Coronary artery (tissue), 2 donors: ENCODE results near the gene TTC34.
"Not testable (repeated sequence)": the region's sequence is repeated elsewhere in the genome, so short reads cannot be mapped to it uniquely, and the experiment has no call there.

Experiments used
- DNase-seq: peaks from one replicate; pipeline ENCODE4 v3.0.0-alpha.2; 2017; ENCODE audit warnings: low spot score
- H3K27ac ChIP-seq, 2 donors: fragments of 200-600 bp; sonication (generic); one replicate each; pipeline ENCODE4 v1.5.1; 2016 to 2019
- H3K4me3 ChIP-seq: fragments of 200-600 bp; sonication (generic); 2 replicates; pipeline ENCODE4 v1.5.1; 2016; ENCODE audit warnings: mild to moderate bottlenecking, moderate library complexity
- TF ChIP-seq, protein P1 (sequence below): fragments of 200-600 bp; sonication (generic); IDR thresholded peaks from one replicate; pipeline ENCODE4 v1.5.1; 2019; ENCODE audit warnings: antibody characterized with exemption

Gene TTC34

DNA sequence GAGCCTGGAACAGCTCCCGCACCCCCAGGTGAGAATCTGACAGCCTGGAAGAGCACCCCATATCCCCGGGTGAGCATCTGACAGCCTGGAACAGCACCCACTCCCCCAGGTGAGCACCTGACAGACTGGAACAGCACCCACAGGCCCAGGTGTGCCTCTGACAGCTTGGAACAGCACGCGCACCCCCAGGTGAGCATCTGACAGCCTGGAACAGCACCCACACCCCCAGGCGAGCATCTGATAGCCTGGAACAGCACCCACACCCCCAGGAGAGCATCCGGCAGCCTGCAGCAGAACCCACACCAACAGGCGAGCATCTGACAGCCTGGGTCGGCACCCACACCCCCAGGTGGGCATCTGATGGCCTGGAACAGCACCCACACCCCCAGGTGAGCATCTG is 141.7 kb downstream of the TTC34 start:
- H3K4me3 ChIP-seq, H3K27ac ChIP-seq, DNase-seq: not testable (repeated sequence)

DNA sequence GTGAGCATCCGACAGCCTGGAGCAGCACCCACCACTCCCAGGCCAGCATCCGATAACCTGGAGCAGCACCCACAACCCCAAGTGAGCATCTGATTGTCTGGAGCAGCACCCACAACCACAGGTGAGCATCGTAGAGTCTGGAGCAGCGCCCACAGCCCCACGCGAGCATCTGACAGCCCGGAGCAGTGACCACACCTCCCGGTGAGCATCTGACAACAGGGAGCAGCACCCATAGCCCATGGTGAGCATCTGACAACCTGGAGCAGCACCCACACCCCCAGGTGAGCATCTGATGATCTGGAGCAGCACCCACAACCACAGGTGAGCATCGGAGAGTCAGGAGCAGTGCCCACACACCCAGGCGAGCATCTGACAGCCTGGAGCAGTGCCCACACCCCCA is 143.6 kb downstream of the TTC34 start:
- DNase-seq, H3K4me3 ChIP-seq, H3K27ac ChIP-seq: not testable (repeated sequence)

- not testable (repeated sequence) for DNase-seq, H3K4me3 ChIP-seq, H3K27ac ChIP-seq
These were observed 144.4 kb downstream of the TTC34 start for GRCh38 chr1:2657124-2657523.

GRCh38 chr1:2655598-2656434 is 145.7 kb downstream of the TTC34 start:
- DNase-seq, H3K27ac ChIP-seq, H3K4me3 ChIP-seq: not testable (repeated sequence)

DNA sequence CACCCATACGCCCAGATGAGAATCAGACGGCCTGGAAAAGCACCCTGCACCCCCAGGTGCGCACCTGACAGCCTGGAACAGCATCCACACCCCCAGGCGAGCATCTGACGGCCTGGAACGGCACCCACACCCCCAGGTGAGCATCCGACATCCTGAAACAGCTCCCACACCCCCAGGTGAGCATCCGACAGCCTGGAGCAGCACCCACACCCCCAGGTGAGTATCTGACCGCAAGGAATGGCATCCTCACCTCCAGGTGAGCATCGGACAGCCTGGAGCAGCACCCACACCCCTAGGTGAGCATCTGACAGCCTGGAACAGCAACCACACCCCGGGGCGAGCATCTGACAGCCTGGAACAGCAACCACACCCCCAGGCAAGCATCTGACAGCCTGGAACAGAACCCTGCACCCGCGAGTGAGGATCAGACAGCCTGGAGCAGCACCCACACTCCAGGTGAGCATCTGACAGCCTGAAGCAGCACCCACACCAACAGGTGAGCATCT is 147.0 kb downstream of the TTC34 start:
- not testable (repeated sequence) for H3K4me3 ChIP-seq, DNase-seq, H3K27ac ChIP-seq

- not testable (repeated sequence) for DNase-seq, H3K4me3 ChIP-seq, H3K27ac ChIP-seq
These were observed 147.6 kb downstream of the TTC34 start for GRCh38 chr1:2653741-2654442.

DNA sequence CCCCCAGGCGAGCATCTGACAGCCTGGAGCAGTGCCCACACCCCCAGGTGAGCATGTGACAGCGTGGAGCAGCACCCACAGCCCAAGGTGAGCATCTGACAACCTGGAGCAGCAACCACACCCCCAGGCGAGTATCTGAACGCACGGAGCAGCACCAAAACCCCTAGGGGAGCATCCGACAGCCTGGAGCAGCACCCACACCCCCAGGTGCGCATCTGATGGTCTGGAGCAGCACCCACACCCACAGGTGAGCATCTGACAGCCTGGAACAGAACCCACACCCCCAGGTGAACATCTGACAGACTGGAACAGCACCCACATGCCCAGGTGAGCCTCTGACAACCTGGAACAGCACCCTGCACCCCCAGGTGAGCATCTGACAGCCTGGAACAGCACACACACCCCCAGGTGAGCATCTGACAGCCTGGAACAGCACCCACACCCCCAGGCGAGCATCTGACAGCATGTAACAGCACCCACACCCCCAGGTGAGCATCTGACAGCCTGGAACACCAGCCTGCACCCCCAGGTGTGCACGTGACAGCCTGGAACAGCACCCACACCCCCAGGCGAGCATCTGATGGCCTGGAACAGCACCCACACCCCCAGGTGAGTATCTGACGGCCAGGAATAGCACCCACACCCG is 148.4 kb downstream of the TTC34 start:
- not testable (repeated sequence) for H3K4me3 ChIP-seq, H3K27ac ChIP-seq, DNase-seq

DNA sequence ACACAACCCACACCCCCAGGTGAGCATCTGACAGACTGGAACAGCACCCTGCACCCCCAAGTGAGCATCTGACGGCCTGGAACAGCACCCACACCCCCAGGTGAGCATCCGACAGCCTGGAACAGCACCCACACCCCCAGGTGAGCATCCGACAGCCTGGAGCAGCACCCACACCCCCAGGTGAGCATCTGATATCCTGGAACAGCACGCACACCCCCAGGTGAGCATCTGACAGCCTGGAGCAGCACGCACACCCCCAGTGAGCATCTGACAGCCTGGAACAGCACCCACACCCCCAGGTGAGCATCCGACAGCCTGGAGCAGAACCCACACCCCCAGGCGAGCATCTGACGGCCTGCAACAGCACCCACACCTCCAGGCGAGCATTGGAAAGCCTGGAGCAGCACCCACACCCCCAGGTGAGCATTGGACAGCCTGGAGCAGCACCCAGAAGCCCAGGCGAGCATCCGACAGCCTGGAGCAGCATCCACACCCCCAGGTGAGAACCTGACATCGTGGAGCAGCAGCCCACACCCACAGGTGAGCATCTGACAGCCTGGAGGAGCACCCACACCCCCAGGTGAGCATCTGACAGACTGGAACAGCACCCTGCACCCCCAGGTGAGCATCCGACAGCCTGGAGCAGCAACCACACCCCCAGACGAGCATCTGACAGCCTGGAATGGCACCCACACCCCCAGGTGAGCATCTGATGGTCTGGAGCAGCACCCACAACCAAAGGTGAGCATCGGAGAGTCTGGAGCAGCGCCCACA is 149.2 kb downstream of the TTC34 start:
- not testable (repeated sequence) for H3K27ac ChIP-seq, H3K4me3 ChIP-seq, DNase-seq

- TF ChIP-seq, protein P1, sequence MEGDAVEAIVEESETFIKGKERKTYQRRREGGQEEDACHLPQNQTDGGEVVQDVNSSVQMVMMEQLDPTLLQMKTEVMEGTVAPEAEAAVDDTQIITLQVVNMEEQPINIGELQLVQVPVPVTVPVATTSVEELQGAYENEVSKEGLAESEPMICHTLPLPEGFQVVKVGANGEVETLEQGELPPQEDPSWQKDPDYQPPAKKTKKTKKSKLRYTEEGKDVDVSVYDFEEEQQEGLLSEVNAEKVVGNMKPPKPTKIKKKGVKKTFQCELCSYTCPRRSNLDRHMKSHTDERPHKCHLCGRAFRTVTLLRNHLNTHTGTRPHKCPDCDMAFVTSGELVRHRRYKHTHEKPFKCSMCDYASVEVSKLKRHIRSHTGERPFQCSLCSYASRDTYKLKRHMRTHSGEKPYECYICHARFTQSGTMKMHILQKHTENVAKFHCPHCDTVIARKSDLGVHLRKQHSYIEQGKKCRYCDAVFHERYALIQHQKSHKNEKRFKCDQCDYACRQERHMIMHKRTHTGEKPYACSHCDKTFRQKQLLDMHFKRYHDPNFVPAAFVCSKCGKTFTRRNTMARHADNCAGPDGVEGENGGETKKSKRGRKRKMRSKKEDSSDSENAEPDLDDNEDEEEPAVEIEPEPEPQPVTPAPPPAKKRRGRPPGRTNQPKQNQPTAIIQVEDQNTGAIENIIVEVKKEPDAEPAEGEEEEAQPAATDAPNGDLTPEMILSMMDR: no peak
- DNase-seq: no peak
- Histone ChIP-seq H3K27ac (no peak overlapping the region), H3K4me3 (no peak overlapping the region)
These were observed 150.4 kb downstream of the TTC34 start for GRCh38 chr1:2650967-2651645.

- no peak overlapping the region for H3K4me3 ChIP-seq
- H3K27ac ChIP-seq: no peak overlapping the region
- TF ChIP-seq, protein P1: no peak
- DNase-seq: no peak
These were observed 154.7 kb downstream of the TTC34 start for GRCh38 chr1:2646837-2647236.
